K562 (cell line): ENCODE results near the gene MN1.

Experiments used
- CREB1 ChIP-seq, 2 experiments: sonication (generic) in 1 of 2; formaldehyde crosslinking in 1 of 2; IDR thresholded peaks; 2 replicates each; pipeline versions ENCODE4 v1.6.1 to v1.8.0; 2012 to 2022; ENCODE audit warnings: inconsistent platforms in 1 of 2, mild to moderate bottlenecking in 1 of 2, missing genetic modification reagents in 1 of 2, moderate library complexity in 1 of 2
- CREM ChIP-seq: IDR thresholded peaks from 2 replicates; pipeline ENCODE4 v1.6.1; 2014; ENCODE audit warnings: antibody characterized with exemption, low read depth
- CTCF ChIP-seq, 3 experiments: IDR thresholded peaks in 2 of 3; conservative IDR thresholded peaks in 1 of 3; 2 replicates each; pipeline ENCODE4 v1.5.1; 2011 to 2012; ENCODE audit warnings: low read length in 3 of 3, mild to moderate bottlenecking in 3 of 3, control low read depth in 2 of 3, improper control_type of control experiment in 1 of 3, inconsistent platforms in 1 of 3, low read depth in 1 of 3, mixed read lengths in 1 of 3, moderate library complexity in 1 of 3; ENCODE audit not compliant: insufficient read depth in 2 of 3
- FOS ChIP-seq: IDR thresholded peaks from 3 replicates; pipeline ENCODE4 v1.6.1; 2011; ENCODE audit not compliant: insufficient read length; ENCODE audit errors: extremely low read depth
- HDAC2 ChIP-seq: fragments of 450-650 bp; IDR thresholded peaks from 2 replicates; pipeline ENCODE4 v1.6.1; 2016; ENCODE audit warnings: mild to moderate bottlenecking
- JUN ChIP-seq, 2 experiments: sonication (generic) in 1 of 2; formaldehyde crosslinking in 1 of 2; IDR thresholded peaks; 2 replicates each; pipeline versions ENCODE4 v1.6.1 to v1.8.0; 2012 to 2022; ENCODE audit warnings: borderline replicate concordance in 2 of 2, mild to moderate bottlenecking in 2 of 2, improper control_type of control experiment in 1 of 2, low read depth in 1 of 2, low read length in 1 of 2, missing genetic modification reagents in 1 of 2
- LARP7 ChIP-seq: fragments of 450-650 bp; IDR thresholded peaks from 2 replicates; pipeline ENCODE4 v1.6.1; 2016
- RBM25 ChIP-seq: fragments of 200-400 bp; formaldehyde crosslinking; IDR thresholded peaks from 2 replicates; pipeline ENCODE4 v1.6.1; 2018; ENCODE audit warnings: low read length, low read depth, moderate library complexity; ENCODE audit not compliant: severe bottlenecking
- ZNF282 ChIP-seq: sonication (generic); formaldehyde crosslinking; IDR thresholded peaks from 2 replicates; pipeline ENCODE4 v1.8.1; 2023; ENCODE audit warnings: missing genetic modification reagents

- TF ChIP-seq CTCF (IDR thresholded peaks at IDR 0.05 in 2 of 3, conservative IDR thresholded peaks at IDR 0.05 in 1 of 3; ENCODE audit: insufficient read depth in 2 of 3, low read depth in 1 of 3, low read length in 3 of 3): 0 out of 6 replicates have a peak, but pooled peaks of 1 of the 3 experiments have one; percentile 8
- no peak for TF ChIP-seq LARP7
- no peak for TF ChIP-seq RBM25
- no peak for TF ChIP-seq JUN (IDR thresholded peaks at IDR 0.05; ENCODE audit: borderline replicate concordance, low read depth, low read length)
- TF ChIP-seq JUN (CRISPR knock-in tag; IDR thresholded peaks at IDR 0.05; ENCODE audit: borderline replicate concordance): no peak
- no peak for TF ChIP-seq HDAC2
- TF ChIP-seq FOS: no peak
- no peak for TF ChIP-seq ZNF282 (CRISPR knock-in tag)
- no peak for TF ChIP-seq CREM
- no peak for TF ChIP-seq CREB1 (IDR thresholded peaks at IDR 0.05)
- TF ChIP-seq CREB1 (CRISPR knock-in tag; IDR thresholded peaks at IDR 0.05): no peak
Observed at GRCh38 chr22:27809226-27809603, 7.7 kb upstream of the MN1 start.
